NT2/D1 (cell line): ENCODE data around the gene MCU.

Experiments used
- DNase-seq: peaks from one replicate; pipeline ENCODE4 v3.0.0-alpha.2; 2011; ENCODE audit warnings: low read depth, low spot score
- H3K27me3 ChIP-seq: 2 replicates; pipeline ENCODE4 v1.6.0; 2011; ENCODE audit warnings: mild to moderate bottlenecking; ENCODE audit not compliant: insufficient read length, insufficient read depth
- H3K36me3 ChIP-seq: 2 replicates; pipeline ENCODE4 v1.6.1; 2011; ENCODE audit warnings: mild to moderate bottlenecking, low read length, mixed read lengths; ENCODE audit not compliant: insufficient read depth, insufficient read length
- H3K4me1 ChIP-seq: 2 replicates; pipeline ENCODE4 v1.5.1; 2011; ENCODE audit not compliant: insufficient read depth, insufficient read length
- H3K4me3 ChIP-seq: 2 replicates; pipeline ENCODE4 v1.5.1; 2011; ENCODE audit warnings: low read depth; ENCODE audit not compliant: insufficient read length
- H3K9ac ChIP-seq: 2 replicates; pipeline ENCODE4 v1.6.0; 2011; ENCODE audit warnings: low read depth; ENCODE audit not compliant: insufficient read length
- H3K9me3 ChIP-seq: 2 replicates; pipeline ENCODE4 v1.5.1; 2011; ENCODE audit warnings: mild to moderate bottlenecking, low read length; ENCODE audit not compliant: insufficient read depth
- SUZ12 ChIP-seq: IDR thresholded peaks from 2 replicates; pipeline ENCODE4 v1.6.1; 2011; ENCODE audit not compliant: insufficient read length, insufficient read depth; ENCODE audit errors: extremely low read depth
- YY1 ChIP-seq: IDR thresholded peaks from 2 replicates; pipeline ENCODE4 v1.6.1; 2011; ENCODE audit not compliant: insufficient read length, insufficient read depth
- ZNF274 ChIP-seq: IDR thresholded peaks from 2 replicates; pipeline ENCODE4 v1.6.1; 2011; ENCODE audit warnings: mild to moderate bottlenecking, low read depth, low read length

The MCU gene

GRCh38 chr10:72875250-72876055 is 183.5 kb downstream of the MCU start:
- no peaks in the 10 kb centered on the region for H3K4me1 ChIP-seq
- TF ChIP-seq YY1 (no peak), SUZ12 (no peak)
- H3K9me3 ChIP-seq = no peaks in the 10 kb centered on the region
- no peak overlapping the region for H3K9ac ChIP-seq
- H3K36me3 ChIP-seq = peaks cover 5% of the 10 kb centered on the region
- no peaks in the 10 kb centered on the region for H3K27me3 ChIP-seq
- no peak overlapping the region for H3K4me3 ChIP-seq
- DNase-seq = no peak

- TF ChIP-seq SUZ12 = no peak
- no peak for TF ChIP-seq ZNF274
- TF ChIP-seq YY1 = no peak
- Histone ChIP-seq H3K9me3 (no peaks in the 10 kb centered on the region), H3K27me3 (no peaks in the 10 kb centered on the region), H3K36me3 (no peaks in the 10 kb centered on the region), H3K9ac (no peak overlapping the region), H3K4me3 (no peak overlapping the region), H3K4me1 (no peaks in the 10 kb centered on the region)
- no peak for DNase-seq
Measured at GRCh38 chr10:72879245-72879644, 187.3 kb downstream of the MCU start.

- no peak overlapping the region for H3K9ac ChIP-seq
- no peaks in the 10 kb centered on the region for H3K4me1 ChIP-seq
- peaks cover 3% of the 10 kb centered on the region for H3K36me3 ChIP-seq
- no peak overlapping the region for H3K4me3 ChIP-seq
- TF ChIP-seq YY1 (no peak), SUZ12 (no peak), ZNF274 (no peak)
- DNase-seq = no peak
- H3K9me3 ChIP-seq = no peaks in the 10 kb centered on the region
- no peaks in the 10 kb centered on the region for H3K27me3 ChIP-seq
Measured at GRCh38 chr10:72881291-72881690, 189.3 kb downstream of the MCU start.

- no peak for DNase-seq
- Histone ChIP-seq H3K9ac (no peak overlapping the region), H3K4me3 (no peak overlapping the region), H3K27me3 (no peaks in the 10 kb centered on the region), H3K36me3 (peaks cover 18% of the 10 kb centered on the region), H3K9me3 (no peaks in the 10 kb centered on the region), H3K4me1 (no peaks in the 10 kb centered on the region)
- TF ChIP-seq ZNF274 (no peak), YY1 (no peak), SUZ12 (no peak)
Measured at GRCh38 chr10:72883861-72884260, 191.9 kb downstream of the MCU start.

- no peaks in the 10 kb centered on the region for H3K27me3 ChIP-seq
- H3K4me1 ChIP-seq = no peaks in the 10 kb centered on the region
- no peak for TF ChIP-seq ZNF274
- no peak for TF ChIP-seq YY1
- TF ChIP-seq SUZ12 = no peak
- H3K9ac ChIP-seq = no peak overlapping the region
- DNase-seq = no peak
- H3K4me3 ChIP-seq = no peak overlapping the region
- H3K9me3 ChIP-seq = no peaks in the 10 kb centered on the region
- peaks cover 18% of the 10 kb centered on the region for H3K36me3 ChIP-seq
Measured at GRCh38 chr10:72885953-72886352, 194.0 kb downstream of the MCU start.

GRCh38 chr10:72886621-72887020 is 194.7 kb downstream of the MCU start:
- Histone ChIP-seq H3K27me3 (no peaks in the 10 kb centered on the region), H3K4me3 (no peak overlapping the region), H3K4me1 (no peaks in the 10 kb centered on the region), H3K9ac (no peak overlapping the region), H3K36me3 (peaks cover 18% of the 10 kb centered on the region), H3K9me3 (no peaks in the 10 kb centered on the region)
- TF ChIP-seq YY1 = no peak
- TF ChIP-seq SUZ12 = no peak
- TF ChIP-seq ZNF274 = no peak
- DNase-seq = no peak

GRCh38 chr10:72887043-72887442 is 195.1 kb downstream of the MCU start:
- Histone ChIP-seq H3K27me3 (no peaks in the 10 kb centered on the region), H3K36me3 (peaks cover 18% of the 10 kb centered on the region), H3K4me1 (no peaks in the 10 kb centered on the region), H3K4me3 (no peak overlapping the region), H3K9me3 (no peaks in the 10 kb centered on the region), H3K9ac (no peak overlapping the region)
- TF ChIP-seq SUZ12 (no peak), ZNF274 (no peak), YY1 (no peak)
- peak; percentile 23 for DNase-seq
